Liver (tissue), 9 donors: ENCODE data around the gene JAKMIP3. TPM values are rescaled to one million over a fixed set of nuclear protein-coding genes. Genes with fewer than 3 reads are reported as not detected.

Source experiments
- DNase-seq: peaks from one replicate; pipeline ENCODE4 v3.0.0-alpha.2; 2017; ENCODE audit warnings: low spot score
- H3K27ac ChIP-seq, 2 donors: one replicate each; pipeline ENCODE4 v1.7.0; 2013; ENCODE audit warnings: inconsistent platforms in 2 of 2, low read length in 2 of 2, control low read depth in 1 of 2, low read depth in 1 of 2, mild to moderate bottlenecking in 1 of 2
- H3K27me3 ChIP-seq, 4 donors: one replicate each; pipeline versions ENCODE4 v1.6.1 to v1.7.0; 2013; ENCODE audit warnings: low read length in 3 of 4, inconsistent platforms in 1 of 4, mild to moderate bottlenecking in 1 of 4, moderate library complexity in 1 of 4; ENCODE audit not compliant: control insufficient read depth in 4 of 4, insufficient read depth in 4 of 4
- H3K36me3 ChIP-seq, 4 donors: one replicate each; pipeline versions ENCODE4 v1.6.1 to v1.7.0; 2013; ENCODE audit warnings: low read length in 3 of 4, mild to moderate bottlenecking in 3 of 4, low read depth in 1 of 4, moderate library complexity in 1 of 4; ENCODE audit not compliant: control insufficient read depth in 4 of 4, insufficient read depth in 3 of 4
- H3K4me1 ChIP-seq, 4 donors: one replicate each; pipeline versions ENCODE4 v1.6.1 to v1.7.0; 2013; ENCODE audit warnings: low read length in 3 of 4, mild to moderate bottlenecking in 3 of 4, moderate library complexity in 1 of 4; ENCODE audit not compliant: control insufficient read depth in 4 of 4, insufficient read depth in 4 of 4
- H3K4me3 ChIP-seq, 3 donors: one replicate each; pipeline versions ENCODE4 v1.6.1 to v1.7.0; 2013; ENCODE audit warnings: low read length in 3 of 3, control low read depth in 1 of 3, low read depth in 1 of 3, mild to moderate bottlenecking in 1 of 3
- H3K9ac ChIP-seq, 2 donors: one replicate each; pipeline ENCODE4 v1.7.0; 2013; ENCODE audit warnings: low read length in 2 of 2, mild to moderate bottlenecking in 2 of 2, moderate library complexity in 2 of 2, control low read depth in 1 of 2, low read depth in 1 of 2
- H3K9me3 ChIP-seq, 4 donors: one replicate each; pipeline versions ENCODE4 v1.6.1 to v1.7.0; 2013; ENCODE audit warnings: low read length in 3 of 4; ENCODE audit not compliant: control insufficient read depth in 4 of 4
- ATF3 ChIP-seq: IDR thresholded peaks from 2 replicates; pipeline ENCODE4 v1.6.1; 2016; ENCODE audit warnings: antibody characterized with exemption
- CTCF ChIP-seq: fragments of 150-350 bp; IDR thresholded peaks from 2 replicates; pipeline ENCODE4 v1.5.1; 2017; ENCODE audit warnings: improper control_type of control experiment, low read depth, low read length; ENCODE audit not compliant: missing input control
- EGR1 ChIP-seq, 2 donors: IDR thresholded peaks; 2 replicates each; pipeline ENCODE4 v1.6.1; 2016 to 2018; ENCODE audit warnings: antibody characterized with exemption in 2 of 2, low read depth in 2 of 2
- FOXA1 ChIP-seq: IDR thresholded peaks from 2 replicates; pipeline ENCODE4 v1.6.1; 2016; ENCODE audit warnings: antibody characterized with exemption
- FOXA2 ChIP-seq: IDR thresholded peaks from 2 replicates; pipeline ENCODE4 v1.6.1; 2016; ENCODE audit warnings: antibody characterized with exemption
- GABPA ChIP-seq, 2 donors: IDR thresholded peaks in 1 of 2; conservative IDR thresholded peaks in 1 of 2; 2 replicates each; pipeline ENCODE4 v1.6.1; 2016; ENCODE audit warnings: antibody characterized with exemption in 2 of 2, mild to moderate bottlenecking in 1 of 2, moderate library complexity in 1 of 2
- HNF4A ChIP-seq, 2 donors: conservative IDR thresholded peaks; 2 replicates each; pipeline ENCODE4 v1.6.1; 2016; ENCODE audit warnings: antibody characterized with exemption in 2 of 2, mild to moderate bottlenecking in 2 of 2
- HNF4G ChIP-seq: IDR thresholded peaks from 2 replicates; pipeline ENCODE4 v1.6.1; 2016; ENCODE audit warnings: antibody characterized with exemption
- JUND ChIP-seq, 2 donors: IDR thresholded peaks; 2 replicates each; pipeline ENCODE4 v1.6.1; 2016; ENCODE audit warnings: antibody characterized with exemption in 2 of 2
- MAX ChIP-seq: IDR thresholded peaks from 2 replicates; pipeline ENCODE4 v1.6.1; 2016; ENCODE audit warnings: antibody characterized with exemption
- NR2F2 ChIP-seq: IDR thresholded peaks from 2 replicates; pipeline ENCODE4 v1.6.1; 2016; ENCODE audit warnings: antibody characterized with exemption
- RAD21 ChIP-seq, 2 donors: IDR thresholded peaks; 2 replicates each; pipeline ENCODE4 v1.6.1; 2016; ENCODE audit warnings: antibody characterized with exemption in 2 of 2, mild to moderate bottlenecking in 2 of 2
- REST ChIP-seq: IDR thresholded peaks from 2 replicates; pipeline ENCODE4 v1.6.1; 2016; ENCODE audit warnings: antibody characterized with exemption, mild to moderate bottlenecking
- RXRA ChIP-seq, 2 donors: IDR thresholded peaks; 2 replicates each; pipeline ENCODE4 v1.6.1; 2017 to 2018; ENCODE audit warnings: antibody characterized with exemption in 2 of 2, mild to moderate bottlenecking in 1 of 2
- SP1 ChIP-seq: IDR thresholded peaks from 2 replicates; pipeline ENCODE4 v1.6.1; 2018; ENCODE audit warnings: antibody characterized with exemption, mild to moderate bottlenecking
- YY1 ChIP-seq: IDR thresholded peaks from 2 replicates; pipeline ENCODE4 v1.6.1; 2016; ENCODE audit warnings: antibody characterized with exemption, mild to moderate bottlenecking
- ZBTB33 ChIP-seq: IDR thresholded peaks from 2 replicates; pipeline ENCODE4 v1.6.1; 2016; ENCODE audit warnings: antibody characterized with exemption
- WGBS: extraction: QIAGEN DNeasy Blood & Tissue Kit; methylation state at CpG from one replicate; pipeline ENCODE4 v1.1.7; 2013; 5-methylcytosine and 5-hydroxymethylcytosine counted together
- polyA plus RNA-seq, 2 donors: library from polyadenylated mRNA; stranded (reverse) in 1 of 2; unstranded in 1 of 2; fragments of 200-250 nt in 1 of 2; fragments of >200 nt in 1 of 2; fragmentation: Nextera tagmentation in 1 of 2; extraction: Ambion mirVana in 1 of 2; gene quantifications; one replicate each; pipeline versions ENCODE4 v1.2.1 to v1.2.3, GENCODE V29; 2013 to 2015
- total RNA-seq, 2 donors: library from RNA; depleted of rRNA; stranded (reverse); fragments of >200 nt; gene quantifications; one replicate each; pipeline ENCODE4 v1.2.3, GENCODE V29; 2014
- donor health status: healthy.
- donor health status: healthy.
- donor health status: healthy.
- donor health status: healthy.
- donor health status: healthy.

Gene JAKMIP3
- total and polyA plus RNA-seq, 4 donors = 0.08 to 0.17 (median 0.09) TPM; not detected in 1

GRCh38 chr10:132061030-132061429 lies 4.7 kb upstream of the JAKMIP3 start:
- Histone ChIP-seq H3K4me3 (no peak overlapping the region), H3K4me1 (peaks cover 0 to 8% (median 6%) of the 10 kb centered on the region in 4 donors), H3K27me3 (no peaks in the 10 kb centered on the region), H3K9ac (no peak overlapping the region), H3K27ac (no peak overlapping the region), H3K36me3 (no peaks in the 10 kb centered on the region), H3K9me3 (no peaks in the 10 kb centered on the region)
- no peak for DNase-seq
- WGBS = 92% methylated on average over 18 of the region's 18 CpGs
- TF ChIP-seq REST (no peak), YY1 (no peak), RXRA (IDR thresholded peaks at IDR 0.05) (no peak), GABPA (IDR thresholded peaks at IDR 0.05 in 1 of 2, conservative IDR thresholded peaks at IDR 0.05 in 1 of 2) (no peak)

GRCh38 chr10:132061465-132061864 lies 4.3 kb upstream of the JAKMIP3 start:
- Histone ChIP-seq H3K4me3 (no peak overlapping the region), H3K4me1 (peaks cover 0 to 10% (median 8%) of the 10 kb centered on the region in 4 donors), H3K36me3 (no peaks in the 10 kb centered on the region), H3K9me3 (no peaks in the 10 kb centered on the region), H3K27me3 (no peaks in the 10 kb centered on the region), H3K27ac (no peak overlapping the region), H3K9ac (no peak overlapping the region)
- DNase-seq = no peak
- 85% methylated on average over 6 of the region's 6 CpGs for WGBS
- TF ChIP-seq SP1 (no peak), ZBTB33 (no peak), FOXA2 (no peak), RAD21 (IDR thresholded peaks at IDR 0.05) (no peak), FOXA1 (no peak), EGR1 (IDR thresholded peaks at IDR 0.05; ENCODE audit: low read depth in 2 of 2) (no peak), JUND (IDR thresholded peaks at IDR 0.05) (no peak), YY1 (no peak), HNF4A (conservative IDR thresholded peaks at IDR 0.05) (no peak)

- Histone ChIP-seq H3K4me1 (peaks cover 0 to 10% (median 8%) of the 10 kb centered on the region in 4 donors), H3K27ac (no peak overlapping the region), H3K9ac (no peak overlapping the region), H3K4me3 (no peak overlapping the region), H3K9me3 (no peaks in the 10 kb centered on the region), H3K36me3 (no peaks in the 10 kb centered on the region), H3K27me3 (no peaks in the 10 kb centered on the region)
- DNase-seq = no peak
- 81% methylated on average over 11 of the region's 11 CpGs for WGBS
- TF ChIP-seq MAX = no peak
- TF ChIP-seq RAD21 (IDR thresholded peaks at IDR 0.05) = no peak
- TF ChIP-seq JUND (IDR thresholded peaks at IDR 0.05) = no peak
- TF ChIP-seq NR2F2 = no peak
- no peak for TF ChIP-seq CTCF
- no peak for TF ChIP-seq ATF3
- TF ChIP-seq REST = no peak
- no peak for TF ChIP-seq FOXA2
- no peak for TF ChIP-seq HNF4G
- no peak for TF ChIP-seq SP1
These were observed 3.6 kb upstream of the JAKMIP3 start for GRCh38 chr10:132062116-132062515.
